ENCODE measurements around the gene ZBTB20.

ZBTB20 gene

DNA sequence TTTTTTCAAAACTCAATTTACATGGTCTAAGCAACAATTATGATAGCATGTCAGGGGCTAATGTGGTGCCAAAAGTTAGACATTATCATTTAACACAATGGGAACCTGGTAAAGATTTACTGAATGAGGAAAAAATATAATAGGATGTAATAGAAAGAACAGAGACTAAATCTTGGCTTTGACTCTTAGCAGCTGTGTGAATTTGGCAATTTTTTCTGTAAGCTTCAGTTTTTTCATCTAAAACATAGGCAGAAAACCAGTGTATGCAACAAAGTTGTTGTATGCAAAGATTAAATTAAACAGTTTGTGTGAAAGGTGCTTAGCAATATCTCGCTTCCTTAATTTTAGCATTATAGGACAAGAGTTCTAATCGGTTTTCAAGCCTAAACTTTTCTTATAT, 57.6 kb downstream of the ZBTB20 start:
- DNase-seq (ENCODE audit: low read depth in 2 of 2) = no peak

DNA sequence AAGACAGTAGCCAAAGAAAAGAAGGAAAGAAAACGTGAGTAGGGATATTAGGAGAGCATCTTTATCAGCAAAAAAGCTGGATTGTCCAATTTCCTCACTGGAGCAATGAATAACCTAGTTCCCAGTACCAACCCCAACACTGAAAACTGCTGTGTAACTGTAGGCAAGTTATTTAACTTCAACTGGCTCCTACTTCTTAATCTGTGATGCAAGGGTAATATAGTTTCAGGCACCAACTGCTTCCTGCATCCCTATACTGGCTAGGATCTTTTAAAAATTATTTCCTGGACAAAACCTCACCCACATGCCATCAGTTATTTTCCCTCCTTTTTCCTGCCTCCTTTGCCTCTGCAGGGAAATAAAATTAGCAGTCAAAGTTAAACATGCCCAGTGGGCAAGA, 59.6 kb downstream of the ZBTB20 start:
- DNase-seq (ENCODE audit: low read depth in 2 of 2) = no peak

DNA sequence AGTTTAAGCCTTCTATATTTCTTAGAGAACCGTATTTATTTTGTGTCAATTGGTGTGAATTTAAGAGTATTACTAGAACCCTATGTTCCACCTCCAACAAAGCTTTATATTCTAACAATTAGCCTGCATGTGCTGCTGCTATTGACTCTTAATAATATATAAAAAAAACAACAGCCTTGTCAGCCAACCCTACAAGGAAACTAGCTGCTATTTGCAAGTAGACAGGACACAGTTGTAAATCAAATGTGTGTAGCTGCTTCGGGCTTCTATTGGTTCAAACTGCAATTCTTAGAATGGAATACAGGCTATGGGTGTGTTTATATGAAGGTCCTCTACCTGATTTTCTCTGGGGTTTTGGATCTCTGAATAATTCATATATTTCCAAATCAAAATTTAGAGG, 60.7 kb downstream of the ZBTB20 start:
- DNase-seq (ENCODE audit: low read depth in 2 of 2) = no peak

DNA sequence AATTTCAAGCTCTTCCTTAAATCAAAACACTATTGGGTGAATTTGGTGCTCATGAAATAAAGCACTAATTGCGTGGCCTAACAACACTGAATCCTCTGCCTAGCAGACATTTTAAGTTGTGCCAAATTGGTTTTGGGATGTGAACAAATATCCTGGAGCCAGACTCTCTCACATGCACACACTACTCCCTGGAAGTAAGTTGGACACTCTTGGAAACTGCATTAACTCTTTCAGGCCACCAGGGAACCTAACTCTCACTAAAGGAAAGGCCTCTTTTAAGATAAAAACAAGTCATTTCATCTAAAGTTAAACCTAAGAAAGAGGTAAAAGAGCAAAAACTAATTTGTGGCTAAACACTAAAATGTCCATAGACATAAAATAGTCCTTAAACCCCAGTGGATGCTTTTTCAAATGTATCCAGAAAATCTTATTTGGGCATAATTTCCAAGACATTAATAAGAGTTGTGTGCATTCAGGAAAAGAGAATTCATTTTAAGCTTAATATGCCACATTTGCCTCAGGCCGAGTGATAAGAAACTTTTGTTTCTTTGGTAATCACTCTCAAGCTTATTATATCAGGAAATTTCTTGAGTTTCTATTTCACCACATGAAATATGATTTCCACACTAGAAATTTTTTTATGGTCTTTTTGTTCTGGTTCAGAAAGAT, 61.8 kb downstream of the ZBTB20 start:
- DNase-seq (ENCODE audit: low read depth in 2 of 2) = no peak

DNA sequence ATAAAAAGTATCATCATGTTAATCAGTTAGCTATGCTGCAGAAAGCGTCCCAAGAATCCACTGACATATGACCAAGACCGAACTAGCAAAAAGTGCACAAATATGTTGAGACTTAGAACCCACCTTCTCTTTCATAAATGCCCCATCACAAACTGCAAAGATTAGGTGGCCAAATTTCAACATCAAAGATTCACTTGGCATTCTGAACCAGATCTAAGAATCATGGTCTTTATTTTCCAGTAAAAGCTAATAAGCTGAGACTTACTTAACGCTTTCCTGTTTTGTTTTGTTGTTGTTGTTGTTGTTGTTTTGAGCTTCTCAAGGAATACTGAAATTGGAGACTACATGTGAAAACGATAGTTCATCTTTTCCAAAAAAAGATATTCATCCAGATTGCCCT, 62.4 kb downstream of the ZBTB20 start:
- DNase-seq (ENCODE audit: low read depth in 2 of 2) = no peak

DNA sequence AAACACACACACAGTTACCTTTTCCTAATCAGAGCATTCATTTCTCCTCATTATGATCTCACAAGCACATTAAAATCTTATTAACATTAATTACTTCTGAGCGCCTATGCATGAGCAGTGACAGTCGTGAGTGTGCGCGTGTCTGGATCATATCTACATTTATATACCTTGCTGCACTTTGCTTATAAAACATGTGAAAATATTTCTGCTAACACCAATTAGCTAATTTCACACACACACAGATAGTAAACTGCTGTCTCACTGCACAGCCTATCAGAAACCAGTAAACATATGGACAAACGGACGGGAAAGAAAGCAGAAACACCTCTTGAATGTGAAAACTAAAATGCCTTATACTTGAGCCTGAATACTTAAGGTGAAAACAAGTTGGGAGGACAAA, 64.8 kb downstream of the ZBTB20 start:
- DNase-seq (ENCODE audit: low read depth in 2 of 2) = no peak

DNA sequence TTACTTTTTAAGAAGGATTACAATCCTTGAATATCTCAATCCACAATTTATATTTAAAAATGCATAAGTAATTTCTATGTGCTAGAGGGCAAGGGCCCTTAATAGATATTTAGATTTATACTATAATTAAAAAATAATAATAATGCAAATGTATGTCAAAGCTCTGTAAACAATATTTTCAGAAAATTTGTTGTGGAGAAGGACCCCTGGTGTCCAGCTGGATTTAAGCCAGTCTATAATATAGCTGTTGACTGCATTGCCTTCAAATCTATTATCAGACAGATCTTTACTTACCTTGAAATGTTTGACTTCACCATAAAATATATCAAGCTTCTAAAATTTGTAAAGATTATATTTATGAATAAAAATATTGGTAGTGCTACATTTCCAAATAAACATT, 65.6 kb downstream of the ZBTB20 start:
- no peak for DNase-seq (ENCODE audit: low read depth in 2 of 2)

DNA sequence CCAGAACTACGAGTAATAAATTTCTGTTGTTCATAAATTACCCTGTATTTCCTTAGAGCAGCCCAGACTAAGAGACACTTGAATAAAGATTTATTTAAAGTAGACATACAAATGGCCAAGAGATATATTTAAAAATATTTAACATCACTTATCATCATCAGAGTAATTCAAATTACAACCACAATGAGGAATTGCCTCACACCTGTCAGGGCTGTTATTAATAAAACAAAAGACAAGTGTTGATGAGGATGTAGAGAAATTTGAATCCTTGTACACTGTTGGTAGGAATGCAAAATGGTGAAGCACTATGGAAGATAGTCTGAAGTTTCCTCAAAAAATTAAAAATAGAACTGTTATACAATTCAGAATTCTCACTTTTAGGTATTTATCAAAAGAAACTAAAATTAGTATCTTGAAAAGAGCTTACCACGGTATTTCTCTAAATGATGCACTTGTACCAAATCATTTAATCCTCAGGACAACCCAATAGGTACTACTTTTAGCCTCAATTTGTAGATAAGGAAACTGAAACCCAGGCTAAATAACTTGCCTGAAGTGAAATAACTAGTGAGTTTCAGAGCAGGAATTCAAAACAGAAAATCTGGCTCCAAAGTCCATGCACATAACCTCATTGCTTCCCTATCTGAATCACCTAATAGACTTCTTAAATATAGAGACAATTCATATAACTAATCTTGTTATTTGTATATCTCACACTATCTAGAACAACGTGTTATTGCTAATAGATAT, 69.4 kb downstream of the ZBTB20 start:
- DNase-seq (ENCODE audit: low read depth in 2 of 2) = no peak

DNA sequence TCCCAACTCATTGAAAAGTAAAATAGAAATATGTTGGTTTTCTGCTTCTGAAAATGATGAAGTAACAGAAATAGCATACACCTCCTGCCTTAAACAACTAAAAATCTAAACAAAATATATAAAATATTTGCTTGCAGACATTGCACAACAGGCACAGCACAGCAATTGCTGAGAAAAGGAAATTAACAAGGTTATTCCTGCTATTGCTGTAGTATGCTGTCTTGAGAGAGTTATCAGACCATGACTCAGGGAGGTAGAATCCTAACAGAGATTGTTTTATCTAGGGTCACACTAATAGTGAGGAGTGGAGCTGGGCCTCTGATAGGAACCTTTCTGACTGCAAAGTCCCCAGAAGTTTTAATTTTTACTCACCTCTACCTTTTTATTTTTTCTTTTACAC, 72.6 kb downstream of the ZBTB20 start:
- DNase-seq (ENCODE audit: low read depth in 2 of 2) = no peak

DNA sequence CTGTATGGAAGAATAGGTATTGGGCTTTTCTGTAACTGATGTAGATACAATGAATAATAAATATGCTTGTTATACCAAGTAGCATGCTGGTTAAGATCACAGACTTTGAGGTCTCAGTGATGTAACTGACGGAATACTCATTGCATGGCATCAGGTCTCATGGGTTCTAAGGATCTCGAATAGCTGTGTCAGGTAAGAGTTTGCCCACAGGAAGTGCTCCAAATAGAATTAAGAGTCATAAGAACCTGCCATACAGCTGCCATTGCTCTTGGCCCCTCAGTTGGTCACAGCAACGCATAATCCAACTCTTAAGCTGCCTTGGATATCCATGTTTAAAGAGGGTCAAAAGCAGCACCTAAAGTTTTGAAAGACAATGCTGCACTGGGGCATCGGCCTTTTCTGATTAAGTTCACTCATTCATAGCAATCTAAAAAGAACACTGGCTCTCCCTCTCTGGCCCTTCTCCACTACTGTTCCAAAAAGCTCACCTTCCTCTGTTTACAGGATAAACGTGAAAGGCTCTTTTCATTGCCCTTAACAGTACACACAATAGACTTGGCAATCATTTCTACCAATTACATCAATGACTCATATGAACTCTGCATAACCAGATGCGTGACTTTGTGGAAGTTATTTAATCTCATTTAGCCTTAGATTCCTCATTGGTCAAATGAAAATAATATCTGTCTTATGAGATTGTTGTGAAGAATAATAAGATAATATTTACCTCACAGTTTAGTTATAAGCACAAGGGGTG, 74.6 kb downstream of the ZBTB20 start:
- DNase-seq (ENCODE audit: low read depth in 2 of 2) = no peak

DNA sequence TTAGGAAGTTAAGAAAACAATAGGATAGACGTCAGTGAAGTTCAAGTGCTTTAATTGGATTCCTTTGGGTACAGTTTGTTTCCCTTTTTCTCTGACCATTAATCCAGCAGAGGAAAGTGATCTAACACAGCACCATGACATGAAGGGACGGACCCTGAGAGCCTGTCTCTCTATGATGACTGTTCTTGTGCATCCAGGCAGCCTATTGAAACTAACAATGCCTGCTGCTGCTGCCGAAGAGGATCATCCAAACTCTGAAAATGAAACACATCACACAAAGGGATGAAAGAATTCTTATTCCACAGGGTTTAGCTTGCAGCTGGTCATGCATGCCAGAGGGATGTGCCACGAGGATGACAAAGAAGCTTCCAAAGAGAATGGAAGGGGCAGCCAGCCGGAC, 75.5 kb downstream of the ZBTB20 start:
- no peak for DNase-seq (ENCODE audit: low read depth in 2 of 2)

DNA sequence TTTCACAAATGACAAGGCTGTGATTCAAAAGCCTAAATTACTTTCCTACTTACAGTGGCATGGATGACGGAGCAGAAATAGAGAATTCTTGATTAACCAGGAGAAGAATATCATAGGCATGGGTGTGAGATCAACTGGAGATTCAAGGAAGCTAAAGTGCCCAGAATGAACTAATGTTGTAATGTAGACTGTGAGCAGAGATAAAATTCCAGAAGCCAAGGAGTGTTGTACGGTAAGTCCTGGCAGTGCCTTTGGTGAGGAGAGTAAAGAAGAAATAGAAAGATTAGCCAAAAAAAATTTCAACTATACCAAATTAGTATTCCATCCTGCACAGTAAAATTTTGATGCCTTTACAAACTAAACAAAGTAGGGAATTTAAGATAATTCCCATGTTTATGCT, 75.9 kb downstream of the ZBTB20 start:
- DNase-seq (ENCODE audit: low read depth in 2 of 2) = no peak

DNA sequence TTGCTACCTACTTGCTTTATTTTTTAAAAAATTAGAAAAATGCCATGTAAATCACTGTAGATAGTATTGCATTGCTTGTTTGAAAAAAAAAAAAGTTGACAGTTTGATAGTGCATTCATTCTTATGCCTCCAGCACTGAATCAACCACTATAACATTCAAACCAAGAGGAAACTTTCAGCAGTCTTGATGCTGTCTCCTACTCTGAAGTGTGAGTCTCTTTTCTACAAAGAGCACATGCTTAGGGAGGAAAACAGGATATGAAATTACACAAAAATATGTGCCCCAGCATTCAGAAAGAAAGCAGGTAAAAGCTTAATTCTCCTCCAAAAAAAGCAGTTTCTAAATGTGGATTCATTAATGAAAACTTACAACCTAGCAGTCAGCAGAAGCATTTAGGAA, 78.3 kb downstream of the ZBTB20 start:
- DNase-seq (ENCODE audit: low read depth in 2 of 2) = no peak

DNA sequence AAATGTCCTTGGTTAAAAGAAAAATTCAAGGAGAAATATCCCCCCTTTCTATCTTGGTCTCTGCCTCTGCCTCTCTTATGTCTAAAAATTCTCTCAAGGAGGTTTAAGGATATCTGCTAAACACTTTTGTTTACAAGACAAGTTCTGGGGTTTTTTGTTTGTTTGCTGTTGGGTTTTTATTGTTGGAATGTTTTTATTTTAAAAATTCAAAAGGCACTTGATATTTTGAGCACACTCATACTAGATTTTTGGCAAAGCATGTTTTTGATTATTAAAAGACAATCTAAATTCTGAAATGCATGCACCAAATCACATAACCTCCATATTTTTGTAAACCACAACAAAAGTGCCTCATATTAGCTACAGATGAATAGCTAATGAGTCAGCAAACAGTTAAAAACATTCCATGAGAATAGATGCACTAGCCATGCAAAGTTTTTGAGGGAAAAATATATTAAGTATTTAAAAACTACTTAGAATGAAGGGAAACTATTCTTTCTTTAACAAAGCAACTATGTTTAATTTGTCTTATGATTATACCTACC, 84.6 kb downstream of the ZBTB20 start:
- DNase-seq (ENCODE audit: low read depth in 2 of 2) = peak; percentile 79

DNA sequence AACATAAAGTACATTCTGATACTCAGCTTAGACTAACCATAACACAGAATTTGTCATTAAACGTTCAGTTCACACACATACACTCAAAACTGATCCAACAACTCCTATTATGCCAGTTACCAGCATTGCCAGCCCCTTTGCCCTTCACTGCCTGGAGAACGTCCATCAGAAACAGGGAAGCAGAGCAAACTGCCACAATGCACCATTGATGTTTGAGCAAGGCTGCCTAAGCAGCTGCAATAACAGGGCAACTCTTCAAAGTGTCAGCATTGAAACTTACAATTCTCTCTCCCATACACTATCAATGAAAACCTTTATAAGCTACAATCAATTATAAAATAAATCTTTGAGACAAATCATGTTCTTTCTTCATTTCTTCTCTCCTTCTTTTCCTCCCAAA, 85.1 kb downstream of the ZBTB20 start:
- no peak for DNase-seq (ENCODE audit: low read depth in 2 of 2)

DNA sequence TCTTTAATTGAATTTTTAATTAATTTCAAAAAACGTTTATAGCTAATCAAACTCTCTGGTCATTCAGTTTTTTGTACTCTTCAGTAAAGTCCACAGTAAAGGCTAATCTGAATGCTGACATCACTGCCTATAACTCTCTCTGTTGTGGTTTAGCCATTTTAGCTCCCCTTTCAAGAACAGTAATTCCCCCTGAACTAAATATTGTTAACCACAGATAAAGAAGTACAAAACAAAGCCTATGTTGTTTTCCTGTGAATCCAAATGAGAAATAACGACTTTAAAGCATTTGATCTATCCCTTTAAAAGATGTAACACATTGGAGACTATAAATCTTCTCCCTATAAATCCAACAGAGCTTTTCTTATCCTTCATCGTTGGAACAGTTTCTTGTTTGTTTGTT, 94.2 kb downstream of the ZBTB20 start:
- no peak for DNase-seq (ENCODE audit: low read depth in 2 of 2)

DNA sequence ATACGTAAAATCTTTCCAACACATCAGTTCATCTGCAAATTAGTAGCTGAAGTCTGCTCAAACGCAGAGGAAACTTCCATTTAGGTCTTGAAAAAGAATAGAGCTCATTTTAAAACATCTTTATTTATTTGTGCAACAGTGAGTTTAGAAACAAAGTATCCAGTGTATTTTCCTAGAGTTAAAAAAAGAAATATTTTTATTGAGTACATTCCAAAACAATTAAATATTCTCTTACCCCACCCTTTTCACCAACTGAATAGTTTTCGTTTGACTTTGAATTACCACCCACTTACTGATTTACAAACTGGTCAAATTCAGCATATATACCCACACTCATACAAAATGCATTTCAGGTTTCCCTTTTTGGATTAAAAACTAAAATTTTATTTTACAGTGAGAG, 104.7 kb downstream of the ZBTB20 start:
- no peak for DNase-seq (ENCODE audit: low read depth in 2 of 2)

DNA sequence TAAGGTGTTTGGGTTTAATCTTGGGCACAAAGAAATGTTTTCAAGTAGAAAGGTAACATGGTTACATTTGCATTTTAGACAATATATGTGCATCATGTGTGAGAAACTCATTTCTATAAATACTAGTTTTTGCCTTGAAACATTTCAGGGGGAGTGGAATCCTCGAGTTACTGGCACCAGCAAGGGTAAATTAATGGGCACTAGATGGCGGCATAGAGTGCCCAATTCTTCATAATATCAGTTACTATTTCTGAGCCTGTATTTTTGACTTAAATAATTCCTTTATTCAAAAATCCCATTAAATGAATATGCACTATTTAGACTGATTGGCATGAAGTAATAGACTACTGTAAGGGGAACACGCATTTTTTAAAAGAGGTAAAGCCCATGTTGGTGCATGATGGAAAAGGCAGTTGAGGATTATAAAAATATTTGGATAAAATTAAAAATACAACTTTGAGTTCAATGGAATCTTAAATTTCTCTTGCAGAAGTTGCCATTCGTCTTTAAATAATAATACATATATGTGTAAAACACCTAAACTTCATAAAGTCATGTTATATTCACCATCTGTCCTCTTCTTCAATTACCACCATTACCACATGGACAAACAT, 106.3 kb downstream of the ZBTB20 start:
- DNase-seq (ENCODE audit: low read depth in 2 of 2) = peak; percentile 9 to 16

DNA sequence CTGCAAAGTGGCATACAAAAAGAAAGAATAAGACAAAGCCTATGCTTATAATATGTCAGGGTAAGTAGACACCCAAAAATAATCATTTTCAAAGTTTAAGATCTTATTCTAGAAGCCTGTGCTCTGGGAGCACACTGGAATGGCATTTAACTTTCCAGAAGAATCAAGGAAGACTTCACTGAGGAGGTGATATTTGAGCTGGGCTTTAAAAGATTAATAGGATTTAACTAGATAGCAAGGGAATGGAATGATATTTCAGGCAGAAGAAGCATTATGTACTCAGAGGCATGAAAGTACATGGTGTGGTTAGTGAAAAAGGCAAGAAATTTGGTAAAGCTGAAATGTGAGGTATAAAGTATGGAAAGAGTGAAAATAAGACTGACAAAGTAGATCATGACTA, 106.8 kb downstream of the ZBTB20 start:
- no peak for DNase-seq (ENCODE audit: low read depth in 2 of 2)

DNA sequence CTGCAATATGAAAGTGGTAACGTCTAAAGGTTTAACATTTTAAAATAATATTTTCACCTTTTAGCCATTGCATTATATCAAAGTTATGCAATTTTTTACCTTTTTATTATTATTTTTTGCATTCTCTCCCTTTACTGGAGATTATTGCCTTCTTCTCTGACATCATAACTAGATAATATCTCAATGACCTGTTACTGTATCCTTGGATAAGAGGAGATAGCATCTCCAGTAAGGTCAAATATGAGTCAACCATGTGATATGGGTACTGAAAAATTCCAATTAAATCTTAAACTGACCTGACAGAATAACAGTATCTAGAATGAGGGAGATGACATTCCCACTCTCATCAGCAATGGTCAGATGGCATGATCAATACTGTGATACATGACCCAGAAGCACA, 108.3 kb downstream of the ZBTB20 start:
- DNase-seq (ENCODE audit: low read depth in 2 of 2) = no peak

DNA sequence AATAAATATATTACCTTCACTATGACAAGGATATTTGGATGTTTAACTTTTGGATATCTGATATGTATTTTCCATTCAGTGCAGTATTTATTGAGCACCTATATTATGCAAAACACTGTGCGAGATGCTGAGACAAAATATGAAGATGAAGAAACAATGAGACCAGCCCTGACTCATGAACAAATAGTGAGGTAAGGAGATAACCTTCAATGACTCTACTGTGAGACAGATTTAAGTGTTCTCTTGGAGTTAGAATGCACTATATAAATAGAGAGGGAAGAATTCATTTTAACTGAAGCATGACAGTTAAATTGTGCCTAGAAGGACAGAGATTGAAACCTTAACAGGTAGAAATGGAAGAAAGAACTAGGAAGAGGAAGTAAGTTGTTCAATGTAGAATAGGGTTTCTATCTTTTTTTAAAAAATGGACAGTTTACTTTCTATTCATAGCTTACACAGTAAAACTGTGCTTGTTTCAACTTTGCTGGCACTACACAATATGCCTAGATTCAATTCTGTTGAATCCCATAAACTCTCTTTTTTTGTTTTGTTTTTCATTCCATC, 124.2 kb downstream of the ZBTB20 start:
- no peak for DNase-seq (ENCODE audit: low read depth in 2 of 2)

DNA sequence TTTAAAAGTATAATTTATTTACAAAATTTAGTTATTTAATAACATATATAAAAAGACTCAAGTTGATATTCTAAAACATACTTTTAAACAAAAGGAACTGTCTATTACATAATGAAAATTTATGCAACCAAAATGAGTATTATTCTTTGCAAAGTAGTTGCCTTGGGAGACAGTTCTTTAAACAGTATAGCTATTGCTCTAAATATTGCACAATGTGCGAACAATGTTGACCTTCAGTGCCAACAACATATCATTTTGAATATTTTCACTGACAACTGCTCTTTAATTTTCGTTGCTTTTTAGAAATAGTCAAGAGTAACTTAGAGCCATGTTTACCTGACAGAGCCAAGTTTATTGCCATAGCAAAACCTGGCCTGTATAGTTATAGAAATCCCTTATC, 124.9 kb downstream of the ZBTB20 start:
- DNase-seq (ENCODE audit: low read depth in 2 of 2) = no peak
